Measurements from ENCODE around the gene MAP1A.
"Not testable (repeated sequence)": the region's sequence is repeated elsewhere in the genome, so short reads cannot be mapped to it uniquely, and the experiment has no call there.

Gene MAP1A

GRCh38 chr15:43531018-43531670 lies 13.7 kb downstream of the MAP1A start:
- DNase-seq: no peak

GRCh38 chr15:43532826-43533225 lies 15.4 kb downstream of the MAP1A start:
- DNase-seq: not testable (repeated sequence)

GRCh38 chr15:43534897-43535296 lies 17.5 kb downstream of the MAP1A start:
- no peak for DNase-seq

- no peak for DNase-seq
Measured at GRCh38 chr15:43538091-43538490, 20.7 kb downstream of the MAP1A start.

GRCh38 chr15:43541785-43542184 lies 24.4 kb downstream of the MAP1A start:
- no peak for DNase-seq

GRCh38 chr15:43544266-43544665 lies 26.9 kb downstream of the MAP1A start:
- no peak for DNase-seq

GRCh38 chr15:43545426-43545825 lies 28.0 kb downstream of the MAP1A start:
- DNase-seq: no peak

- DNase-seq: no peak
Measured at GRCh38 chr15:43547539-43547938, 30.1 kb downstream of the MAP1A start.

GRCh38 chr15:43550527-43551363 lies 33.3 kb downstream of the MAP1A start:
- no peak for DNase-seq

GRCh38 chr15:43552256-43552655 lies 34.8 kb downstream of the MAP1A start:
- DNase-seq: no peak

GRCh38 chr15:43552986-43553385 lies 35.6 kb downstream of the MAP1A start:
- DNase-seq: no peak

- DNase-seq: not testable (repeated sequence)
Measured at GRCh38 chr15:43562753-43563152, 45.3 kb downstream of the MAP1A start.

GRCh38 chr15:43563793-43564192 lies 46.4 kb downstream of the MAP1A start:
- not testable (repeated sequence) for DNase-seq

- not testable (repeated sequence) for DNase-seq
Measured at GRCh38 chr15:43566615-43567014, 49.2 kb downstream of the MAP1A start.

GRCh38 chr15:43574607-43575006 lies 57.2 kb downstream of the MAP1A start:
- not testable (repeated sequence) for DNase-seq
